GM06990 (cell line): ENCODE data around the gene CERS3.

Experiments
- DNase-seq: peaks from one replicate; pipeline ENCODE4 v3.0.0-alpha.2; 2011; ENCODE audit not compliant: insufficient read length; ENCODE audit errors: extremely low read depth
- H3K27me3 ChIP-seq: replicated peaks from 2 replicates; pipeline ENCODE4 v1.6.0; 2011; ENCODE audit warnings: low read length; ENCODE audit not compliant: control insufficient read depth, insufficient read depth
- H3K36me3 ChIP-seq: 2 replicates; pipeline ENCODE4 v1.5.1; 2011; ENCODE audit warnings: low read length; ENCODE audit not compliant: control insufficient read depth, insufficient read depth
- H3K4me3 ChIP-seq: replicated peaks from 2 replicates; pipeline ENCODE4 v1.5.1; 2011; ENCODE audit warnings: low read depth, mild to moderate bottlenecking, control low read depth, low read length
- CTCF ChIP-seq: IDR thresholded peaks from 2 replicates; pipeline ENCODE4 v1.5.1; 2011; ENCODE audit warnings: low read length, control low read depth, mild to moderate bottlenecking, inconsistent platforms; ENCODE audit not compliant: insufficient read depth, poor library complexity, severe bottlenecking

The CERS3 gene

DNA sequence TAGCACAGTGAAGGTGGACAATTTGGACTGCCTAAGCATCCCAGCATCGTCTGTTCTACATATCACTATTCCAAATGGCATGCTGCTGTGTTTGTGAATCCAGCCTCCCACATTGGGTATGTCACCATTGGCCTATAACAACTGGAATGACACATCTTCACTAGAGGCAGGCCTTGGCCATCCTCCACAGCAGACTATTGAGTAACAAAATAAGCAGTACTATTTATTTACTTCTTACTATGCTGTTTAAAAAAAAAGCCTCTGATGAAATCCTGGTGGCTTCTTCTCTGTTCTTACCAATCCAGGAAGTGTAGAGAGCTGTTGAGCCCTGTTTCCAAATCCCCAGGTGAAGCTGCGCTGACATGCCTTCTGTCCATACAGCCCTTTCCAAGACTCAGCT, 30.6 kb upstream of the CERS3 start:
- H3K4me3 ChIP-seq: no peak overlapping the region
- no peak for TF ChIP-seq CTCF
- H3K27me3 ChIP-seq: no peaks in the 10 kb centered on the region
- no peak for DNase-seq
- H3K36me3 ChIP-seq: no peaks in the 10 kb centered on the region

GRCh38 chr15:100558771-100559254, 30.1 kb upstream of the CERS3 start:
- DNase-seq: no peak
- TF ChIP-seq CTCF: no peak
- Histone ChIP-seq H3K4me3 (no peak overlapping the region), H3K27me3 (no peaks in the 10 kb centered on the region), H3K36me3 (no peaks in the 10 kb centered on the region)

- Histone ChIP-seq H3K4me3 (no peak overlapping the region), H3K27me3 (no peaks in the 10 kb centered on the region), H3K36me3 (no peaks in the 10 kb centered on the region)
- no peak for TF ChIP-seq CTCF
- no peak for DNase-seq
These were observed 24.7 kb upstream of the CERS3 start for GRCh38 chr15:100553468-100553867.

DNA sequence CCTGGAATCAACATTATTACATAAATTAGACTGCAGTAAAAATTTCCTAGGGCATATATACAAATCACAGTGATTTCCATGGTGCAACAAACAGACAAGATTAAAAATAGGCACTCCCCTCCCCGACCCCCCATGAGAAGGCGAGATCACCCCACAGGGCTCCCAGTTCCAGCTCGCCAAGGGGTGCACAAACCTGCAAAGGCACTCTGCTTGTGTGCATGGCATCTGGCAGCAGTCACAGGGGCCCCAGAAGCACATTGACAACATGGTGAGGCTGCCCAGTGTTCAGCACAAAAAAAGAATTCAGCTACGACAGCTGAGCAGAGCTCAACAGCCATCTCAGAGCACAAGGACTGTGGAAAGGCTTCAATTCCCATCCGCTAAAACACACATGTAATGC, 19.2 kb upstream of the CERS3 start:
- DNase-seq: no peak
- Histone ChIP-seq H3K27me3 (no peaks in the 10 kb centered on the region), H3K36me3 (no peaks in the 10 kb centered on the region), H3K4me3 (no peak overlapping the region)
- TF ChIP-seq CTCF: no peak

DNA sequence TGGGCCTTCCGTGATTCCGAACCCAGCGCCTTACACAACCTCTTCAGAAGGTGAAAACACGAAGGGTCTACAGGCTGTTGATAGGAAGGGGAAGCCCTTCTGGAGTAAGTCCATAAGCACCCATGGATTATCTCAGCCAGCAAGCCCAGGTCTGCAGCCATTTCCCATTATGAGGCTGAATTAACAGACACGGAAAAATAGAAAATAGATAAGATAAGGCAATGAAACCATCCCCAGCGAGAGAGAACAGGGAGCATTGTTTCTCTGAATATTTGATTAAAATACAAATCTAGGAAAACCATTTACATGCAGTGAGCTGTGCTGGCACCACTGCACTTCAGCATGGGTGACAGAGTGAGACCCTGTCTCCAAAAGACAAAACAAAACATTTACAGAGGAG, 16.2 kb upstream of the CERS3 start:
- H3K36me3 ChIP-seq: no peaks in the 10 kb centered on the region
- no peaks in the 10 kb centered on the region for H3K27me3 ChIP-seq
- no peak overlapping the region for H3K4me3 ChIP-seq
- no peak for DNase-seq
- no peak for TF ChIP-seq CTCF

DNA sequence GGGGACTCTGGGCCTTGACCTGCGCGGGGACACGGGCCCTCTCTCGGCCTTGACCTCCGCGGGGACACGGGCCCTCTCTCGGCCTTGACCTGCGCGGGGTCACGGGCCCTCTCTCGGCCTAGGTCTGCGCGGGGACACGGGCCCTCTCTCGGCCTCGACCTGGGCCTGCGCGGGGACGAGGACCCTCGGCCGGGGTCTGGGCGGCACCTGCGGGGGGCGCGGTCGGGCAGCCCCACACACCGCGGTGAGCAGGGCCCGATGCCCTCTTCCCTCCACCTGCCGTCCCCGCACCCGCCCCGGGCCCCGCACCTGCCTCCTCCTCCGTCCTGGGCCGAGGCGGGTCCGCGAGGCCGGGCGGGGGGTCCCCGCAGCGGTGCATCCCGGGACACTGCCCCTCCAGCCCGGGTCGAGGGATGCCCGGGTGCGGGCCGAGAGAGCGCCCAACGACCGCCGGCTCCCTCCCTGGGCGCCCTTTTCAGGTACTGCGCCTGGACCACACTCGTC, 15.6 kb upstream of the CERS3 start:
- H3K27me3 ChIP-seq: no peaks in the 10 kb centered on the region
- H3K36me3 ChIP-seq: no peaks in the 10 kb centered on the region
- H3K4me3 ChIP-seq: no peak overlapping the region
- DNase-seq: no peak
- no peak for TF ChIP-seq CTCF
